ENCODE data around the gene SLAIN2.
"Not testable (repeated sequence)": the region's sequence is repeated elsewhere in the genome, so short reads cannot be mapped to it uniquely, and the experiment has no call there.

Gene SLAIN2

DNA sequence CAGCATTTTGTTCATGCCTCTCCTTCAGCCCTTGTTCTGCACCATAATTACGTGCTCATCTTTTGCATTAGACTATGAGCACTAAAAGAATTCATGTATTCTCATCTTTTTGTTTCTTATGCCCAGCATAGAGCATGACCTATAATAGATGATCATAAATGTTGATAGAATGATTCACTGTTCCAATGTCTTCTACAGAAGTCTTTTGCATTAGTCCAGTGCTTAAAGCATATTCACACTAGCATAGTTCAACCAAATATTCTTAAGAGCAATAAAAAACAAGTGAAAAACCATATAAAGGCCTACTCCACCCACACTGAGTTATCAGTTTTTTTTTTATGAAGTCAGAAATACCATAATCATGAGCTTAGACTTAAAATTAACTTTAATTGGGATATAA, 105.3 kb downstream of the SLAIN2 start:
- DNase-seq: no peak

DNA sequence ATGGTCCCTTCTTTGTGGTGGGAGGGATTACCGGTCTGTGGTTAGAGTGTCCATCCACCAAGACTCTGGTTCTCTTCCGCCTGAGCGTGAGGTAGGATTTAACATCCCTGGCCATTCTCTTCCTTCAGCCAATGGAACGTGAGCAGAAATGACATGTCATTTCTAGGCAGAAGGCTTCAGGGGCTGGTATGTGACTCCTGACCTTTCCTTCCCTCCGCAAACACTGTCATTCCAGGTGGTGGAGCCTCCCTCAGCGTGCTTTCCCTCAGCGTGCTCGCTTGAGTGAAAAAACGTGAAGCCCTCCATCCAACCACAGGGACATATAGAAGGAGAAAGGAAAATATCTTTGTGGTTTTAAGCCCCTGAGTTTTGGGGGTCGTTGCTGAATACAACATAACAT, 107.8 kb downstream of the SLAIN2 start:
- no peak for DNase-seq

DNA sequence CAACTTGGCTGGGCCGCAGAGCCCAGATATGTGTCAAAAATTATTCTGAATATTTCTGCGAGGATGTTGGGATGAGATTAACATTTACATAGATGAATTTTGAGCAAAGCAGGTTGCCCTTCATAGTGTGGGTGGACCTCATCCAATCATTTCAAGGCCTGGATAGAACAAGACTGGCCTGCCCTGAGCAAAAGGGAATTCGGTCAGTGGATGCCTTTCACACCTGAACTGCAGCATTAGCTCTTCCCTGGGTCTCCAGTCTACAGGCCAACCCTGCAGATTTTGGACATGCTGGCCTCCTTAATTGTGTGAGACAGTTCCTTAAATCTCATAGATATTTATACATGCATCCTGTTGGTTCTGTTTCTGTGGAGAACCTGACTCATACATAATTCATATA, 109.4 kb downstream of the SLAIN2 start:
- no peak for DNase-seq

DNA sequence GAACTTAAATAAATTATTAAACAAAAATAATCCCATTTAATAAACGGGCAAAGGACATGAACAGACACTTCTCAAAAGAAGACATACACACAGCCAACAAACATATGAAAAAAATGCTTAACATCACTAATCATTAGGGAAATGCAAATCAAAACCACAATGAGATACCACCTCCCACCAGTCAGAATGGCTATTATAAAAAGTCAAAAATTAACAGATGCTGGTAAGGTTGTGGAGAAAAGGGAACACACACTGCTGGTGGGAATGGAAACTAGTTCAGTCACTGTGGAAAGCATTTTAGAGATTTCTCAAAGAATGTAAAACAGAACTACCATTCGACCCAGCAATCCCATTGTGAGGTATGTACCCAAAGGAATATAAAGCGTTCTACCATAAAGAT, 110.3 kb downstream of the SLAIN2 start:
- DNase-seq: not testable (repeated sequence)

DNA sequence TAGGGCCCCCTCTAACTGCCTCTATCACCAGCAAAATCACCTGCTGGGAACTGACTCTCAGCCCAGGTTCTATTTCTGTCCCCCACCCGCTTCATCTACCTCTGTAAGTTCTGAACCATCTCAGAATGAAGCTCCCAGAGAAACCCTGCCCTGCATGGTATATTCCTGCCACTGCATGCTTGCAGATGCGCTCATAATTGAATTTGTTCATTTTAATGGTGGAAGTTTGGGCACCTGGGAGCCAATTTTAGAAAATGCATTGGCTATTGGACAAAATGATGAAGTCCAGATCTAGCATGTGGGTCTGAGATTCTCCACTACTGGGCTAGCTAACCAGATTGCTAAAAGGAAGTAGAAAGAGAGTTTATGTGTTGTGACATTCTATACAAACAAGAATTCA, 113.3 kb downstream of the SLAIN2 start:
- DNase-seq: no peak

DNA sequence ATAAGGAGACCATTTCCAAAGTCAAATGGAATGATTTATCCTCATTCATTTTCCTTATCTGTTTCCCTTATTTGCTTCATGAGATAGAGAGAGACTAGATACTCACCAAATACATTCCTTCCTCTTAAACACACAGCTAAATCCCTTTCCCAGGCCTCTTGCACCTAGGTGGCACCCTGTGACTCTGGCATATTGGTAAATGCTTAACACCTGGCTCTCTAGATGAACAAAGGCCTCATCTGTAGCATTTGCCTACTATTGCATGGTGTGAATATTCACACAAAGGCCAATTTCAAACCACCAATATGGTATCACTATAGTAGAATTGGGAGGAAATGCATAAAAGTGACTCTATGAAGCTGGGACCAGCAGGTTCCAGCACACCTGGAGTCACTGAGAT, 119.7 kb downstream of the SLAIN2 start:
- DNase-seq: no peak

DNA sequence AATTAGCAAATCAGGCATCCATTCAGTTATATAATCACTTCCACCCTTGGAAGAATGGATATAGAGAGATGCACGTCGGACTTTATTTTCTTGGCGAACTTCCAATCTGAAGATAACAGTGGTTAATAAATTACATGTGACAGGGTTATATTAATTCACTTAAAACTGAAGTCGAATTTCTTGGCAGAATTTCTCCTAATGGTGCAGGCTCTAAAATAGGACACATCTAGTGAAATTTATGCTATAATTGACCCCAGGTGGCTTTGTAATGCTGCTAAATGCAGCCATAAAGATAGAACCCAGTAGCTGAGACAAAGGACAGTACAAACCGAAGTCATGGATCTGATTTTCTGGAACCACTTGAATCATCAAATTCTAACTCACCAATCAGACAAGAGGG, 121.0 kb downstream of the SLAIN2 start:
- no peak for DNase-seq

DNA sequence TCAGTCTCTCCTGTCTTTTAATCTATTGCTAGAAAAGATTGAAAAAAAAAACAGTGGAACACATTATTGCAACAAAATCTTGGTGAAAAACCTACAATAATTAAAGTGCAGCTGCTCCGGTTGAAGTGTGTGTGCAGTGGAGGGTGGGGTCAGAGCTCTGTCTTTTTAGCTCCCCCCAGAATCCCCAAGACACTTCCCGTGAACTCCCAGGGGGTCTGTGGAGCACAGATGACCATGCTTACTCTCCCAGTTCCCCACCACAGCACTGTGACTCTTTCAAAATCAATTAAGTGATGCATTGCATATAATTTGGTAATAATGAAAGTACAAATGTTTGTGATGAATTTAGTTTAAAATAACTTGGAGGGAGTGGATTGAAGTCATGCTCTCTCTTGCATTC, 126.1 kb downstream of the SLAIN2 start:
- DNase-seq: no peak

DNA sequence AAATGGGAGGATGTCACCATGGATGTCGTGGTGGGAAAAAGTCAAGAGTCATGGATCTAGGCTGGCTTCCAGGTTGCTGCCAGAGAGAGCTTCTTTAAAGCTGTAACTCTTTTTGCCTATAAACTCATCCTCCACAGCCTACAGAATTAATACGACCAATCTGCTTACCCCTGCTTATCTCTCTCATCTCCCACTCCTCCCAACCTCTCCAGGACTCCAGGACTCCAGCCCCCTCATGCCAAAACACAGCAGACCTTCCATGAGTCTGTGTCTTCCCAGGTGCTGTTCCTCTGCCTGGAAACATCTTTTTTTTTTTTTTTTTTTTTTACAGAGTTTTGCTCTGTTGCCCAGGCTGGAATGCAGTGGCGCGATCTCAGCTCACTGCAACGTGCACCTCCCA, 126.6 kb downstream of the SLAIN2 start:
- DNase-seq: no peak

DNA sequence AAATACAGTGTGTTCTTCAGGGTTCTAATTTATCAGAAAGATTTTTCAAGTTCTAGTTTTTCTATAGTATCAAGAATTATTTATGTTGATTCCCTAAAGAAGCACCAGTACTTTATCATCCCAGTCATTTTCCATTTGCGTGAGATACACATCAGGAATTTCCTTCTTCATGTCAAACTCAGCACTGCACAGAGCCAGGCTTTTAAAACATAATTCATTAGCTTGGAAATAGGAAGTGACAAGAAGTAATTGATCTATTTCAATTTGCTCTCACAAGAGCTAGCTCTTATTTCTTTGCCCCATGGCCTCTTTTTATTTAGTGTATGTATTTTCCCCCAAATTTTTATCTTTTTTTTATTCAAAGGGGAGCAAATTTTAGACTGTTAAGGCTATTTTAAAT, 128.8 kb downstream of the SLAIN2 start:
- no peak for DNase-seq

DNA sequence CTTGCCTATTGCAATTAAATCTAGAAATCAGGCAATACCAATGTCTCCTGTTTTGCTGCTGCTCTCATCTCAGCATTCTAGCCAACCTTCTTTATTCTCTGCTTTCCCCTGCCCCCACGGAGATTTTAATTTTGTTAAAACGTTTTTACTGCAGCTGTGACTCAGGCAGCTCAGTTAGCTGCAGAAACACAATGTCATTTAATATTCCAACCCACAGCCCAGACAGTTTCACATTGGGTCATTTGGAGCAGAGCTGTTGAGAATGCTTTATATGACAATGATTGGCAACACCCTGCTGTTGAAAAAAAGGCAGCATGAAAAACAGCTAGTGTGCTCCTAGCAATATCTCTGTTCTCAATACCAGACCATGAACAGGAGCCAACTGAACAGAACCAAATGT, 129.2 kb downstream of the SLAIN2 start:
- DNase-seq: no peak

DNA sequence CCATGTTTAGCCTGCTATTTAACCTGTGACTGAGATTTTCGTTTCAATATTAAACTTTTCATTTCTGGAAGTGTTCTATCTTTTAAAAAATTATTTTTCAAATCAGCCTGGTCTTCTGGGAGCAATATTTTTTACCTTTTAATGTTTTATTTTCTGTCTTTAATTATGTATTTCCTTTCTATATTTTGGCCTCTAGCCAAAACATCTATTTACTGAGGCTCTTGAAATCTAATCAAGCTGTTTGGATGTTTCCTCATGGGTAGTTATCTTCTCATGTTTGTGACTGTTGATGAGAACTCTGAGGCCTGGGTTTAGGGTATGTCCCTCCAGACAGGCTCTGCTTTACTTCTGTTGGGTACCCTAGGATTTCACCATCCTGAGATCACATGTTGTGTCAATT, 131.5 kb downstream of the SLAIN2 start:
- DNase-seq: no peak

DNA sequence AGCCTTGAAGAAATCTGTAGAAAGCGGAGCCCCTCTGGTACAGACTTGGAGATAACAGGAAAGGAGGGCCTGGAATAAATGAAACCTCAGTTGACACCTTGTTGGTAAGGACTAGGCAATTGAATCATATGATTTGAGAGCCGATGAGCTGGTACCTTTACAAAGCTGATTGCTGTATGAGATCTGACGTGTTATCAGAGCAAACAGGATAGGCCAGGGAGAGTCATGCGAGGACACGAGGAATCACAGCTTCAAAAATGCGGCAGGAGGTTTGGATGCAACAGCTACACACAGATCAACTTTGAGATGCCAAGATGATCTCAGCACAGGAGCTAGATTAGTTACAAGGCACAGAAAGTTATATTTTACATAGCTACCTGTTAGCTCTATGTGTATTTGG, 134.4 kb downstream of the SLAIN2 start:
- DNase-seq: no peak

Data from stimulated activated CD4-positive, alpha-beta T cell treated with anti-CD3 and anti-CD28 coated beads, Interleukin-4, amount 100 ng/mL, for 4 hours (primary cell).